Type B pancreatic cell (in vitro differentiated cells): Measurements from ENCODE around the gene CHKB. TPM values are rescaled to one million over a fixed set of nuclear protein-coding genes. Genes with fewer than 3 reads are reported as not detected.

Experiments used
- DNase-seq: peaks from one replicate; pipeline ENCODE4 v3.0.0; 2021; ENCODE audit warnings: mixed read lengths; ENCODE audit not compliant: unreplicated experiment; ENCODE audit errors: extremely low spot score
- H3K27ac Mint-ChIP-seq: 2 replicates; pipeline ENCODE4 v1.8.0; 2021; ENCODE audit warnings: mild to moderate bottlenecking, mixed read lengths
- H3K27me3 Mint-ChIP-seq: 2 replicates; pipeline ENCODE4 v1.8.0; 2021; ENCODE audit warnings: mixed read lengths
- H3K36me3 Mint-ChIP-seq: 2 replicates; pipeline ENCODE4 v1.8.0; 2021; ENCODE audit warnings: mixed read lengths
- H3K4me1 Mint-ChIP-seq: one replicate; pipeline ENCODE4 v1.8.0; 2021; ENCODE audit warnings: mixed read lengths; ENCODE audit not compliant: unreplicated experiment
- H3K4me3 Mint-ChIP-seq: 2 replicates; pipeline ENCODE4 v1.8.0; 2021; ENCODE audit warnings: mild to moderate bottlenecking, mixed read lengths
- H3K9me3 Mint-ChIP-seq: 2 replicates; pipeline ENCODE4 v1.8.0; 2021; ENCODE audit warnings: mixed read lengths
- CTCF ChIP-seq: fragments of 200-600 bp; sonication (generic); conservative IDR thresholded peaks from 2 replicates; pipeline ENCODE4 v1.5.0; 2021; ENCODE audit warnings: antibody characterized with exemption, mild to moderate bottlenecking
- total RNA-seq: library from RNA; stranded (reverse); gene quantifications from 2 replicates; pipeline ENCODE4 v1.2.1, GENCODE V29; 2021; ENCODE audit warnings: low replicate concordance

CHKB gene
- total RNA-seq, 1 donor from 2014 or later = 96.9 TPM

- H3K9me3 Mint-ChIP-seq = no peaks in the 10 kb centered on the region
- peaks cover 52% of the 10 kb centered on the region for H3K27me3 Mint-ChIP-seq
- no peak overlapping the region for H3K4me3 Mint-ChIP-seq
- H3K27ac Mint-ChIP-seq = no peak overlapping the region
- TF ChIP-seq CTCF = no peak
- H3K4me1 Mint-ChIP-seq = peaks cover 17% of the 10 kb centered on the region
- no peak for DNase-seq
- no peaks in the 10 kb centered on the region for H3K36me3 Mint-ChIP-seq
These were observed 51.1 kb downstream of the CHKB start for GRCh38 chr22:50531546-50531961.

- no peak for DNase-seq
These were observed 51.6 kb downstream of the CHKB start for GRCh38 chr22:50530877-50531545.

GRCh38 chr22:50530580-50530876 is 52.1 kb downstream of the CHKB start:
- no peak for TF ChIP-seq CTCF
- Mint-ChIP-seq H3K4me1 (peaks cover 17% of the 10 kb centered on the region), H3K27ac (no peak overlapping the region), H3K9me3 (no peaks in the 10 kb centered on the region), H3K27me3 (peaks cover 52% of the 10 kb centered on the region), H3K36me3 (no peaks in the 10 kb centered on the region), H3K4me3 (peak overlapping the region; percentile 66)
- no peak for DNase-seq

More at GRCh38 chr22:50530877-50531545, 51.6 kb downstream of the CHKB start:
- H3K4me3 Mint-ChIP-seq = peak overlapping the region; percentile 71
- no peaks in the 10 kb centered on the region for H3K36me3 Mint-ChIP-seq
- peaks cover 52% of the 10 kb centered on the region for H3K27me3 Mint-ChIP-seq
- no peak overlapping the region for H3K27ac Mint-ChIP-seq
- peaks cover 17% of the 10 kb centered on the region for H3K4me1 Mint-ChIP-seq
- H3K9me3 Mint-ChIP-seq = no peaks in the 10 kb centered on the region
- TF ChIP-seq CTCF = no peak

- H3K27me3 Mint-ChIP-seq = peaks cover 52% of the 10 kb centered on the region
- no peak within 1 kb of the TSS for H3K27ac Mint-ChIP-seq
- no peak for DNase-seq
- H3K4me3 Mint-ChIP-seq = peak within 1 kb of the TSS; percentile 71
- no peak for TF ChIP-seq CTCF
- no peaks in the 10 kb centered on the region for H3K36me3 Mint-ChIP-seq
- peaks cover 17% of the 10 kb centered on the region for H3K4me1 Mint-ChIP-seq
- no peaks in the 10 kb centered on the region for H3K9me3 Mint-ChIP-seq
These were observed 52.6 kb downstream of the CHKB start, which contains the start of gene TYMP for GRCh38 chr22:50529897-50530579. Gene TYMP, minus strand, starts transcription at chr22:50530012. Its CDS starts 303 bp downstream, at chr22:50529709.

- peaks cover 2% of the 10 kb centered on the region for H3K36me3 Mint-ChIP-seq
- DNase-seq = no peak
- no peak overlapping the region for H3K27ac Mint-ChIP-seq
- no peak for TF ChIP-seq CTCF
- H3K4me1 Mint-ChIP-seq = peaks cover 19% of the 10 kb centered on the region
- H3K27me3 Mint-ChIP-seq = peaks cover 52% of the 10 kb centered on the region
- no peak overlapping the region for H3K4me3 Mint-ChIP-seq
- no peaks in the 10 kb centered on the region for H3K9me3 Mint-ChIP-seq
These were observed 53.2 kb downstream of the CHKB start for GRCh38 chr22:50529416-50529896.

Other genes with a start within 250 kb of the CHKB start
- gene PPP6R2, start 239.5 kb downstream of the CHKB start, total RNA-seq = 56.4 and 62.8 TPM in 2 replicates
- 119 and 133 TPM in 2 replicates for gene SBF1, start 107.8 kb downstream of the CHKB start, total RNA-seq
- gene ADM2, start 101.3 kb downstream of the CHKB start, total RNA-seq = 2.6 and 10.2 TPM in 2 replicates
- 1.2 TPM in 1 of 2 replicates, not detected in the other for gene MIOX, start 96.0 kb downstream of the CHKB start, total RNA-seq
- 65.5 and 74.0 TPM in 2 replicates for gene LMF2, start 75.1 kb downstream of the CHKB start, total RNA-seq
- gene NCAPH2, start 74.6 kb downstream of the CHKB start, total RNA-seq = 60.0 and 75.2 TPM in 2 replicates
- 2.0 and 6.1 TPM in 2 replicates for gene SCO2, start 57.3 kb downstream of the CHKB start, total RNA-seq
- gene TYMP, start 52.8 kb downstream of the CHKB start, total RNA-seq = 5.8 and 6.1 TPM in 2 replicates
- 0.10 TPM in 1 of 2 replicates, not detected in the other for gene KLHDC7B, start 37.0 kb downstream of the CHKB start, total RNA-seq
- not detected in 2 replicates for gene SYCE3, start 19.9 kb downstream of the CHKB start, total RNA-seq
- 68.4 and 94.5 TPM in 2 replicates for gene CPT1B, start 4.4 kb downstream of the CHKB start, total RNA-seq
- 13.0 and 16.5 TPM in 2 replicates for gene MAPK8IP2, start 17.9 kb upstream of the CHKB start, total RNA-seq
- 26.1 and 32.1 TPM in 2 replicates for gene ARSA, start 45.3 kb upstream of the CHKB start, total RNA-seq
- gene SHANK3, start 90.0 kb upstream of the CHKB start, total RNA-seq = 6.8 and 13.1 TPM in 2 replicates
- 0.19 and 0.22 TPM in 2 replicates for gene ACR, start 155.4 kb upstream of the CHKB start, total RNA-seq
- 54.4 and 60.4 TPM in 2 replicates for gene RABL2B, start 200.8 kb upstream of the CHKB start, total RNA-seq